ENCODE results near the gene IL13.
"Not testable (repeated sequence)": the region's sequence is repeated elsewhere in the genome, so short reads cannot be mapped to it uniquely, and the experiment has no call there.

IL13 gene

DNA sequence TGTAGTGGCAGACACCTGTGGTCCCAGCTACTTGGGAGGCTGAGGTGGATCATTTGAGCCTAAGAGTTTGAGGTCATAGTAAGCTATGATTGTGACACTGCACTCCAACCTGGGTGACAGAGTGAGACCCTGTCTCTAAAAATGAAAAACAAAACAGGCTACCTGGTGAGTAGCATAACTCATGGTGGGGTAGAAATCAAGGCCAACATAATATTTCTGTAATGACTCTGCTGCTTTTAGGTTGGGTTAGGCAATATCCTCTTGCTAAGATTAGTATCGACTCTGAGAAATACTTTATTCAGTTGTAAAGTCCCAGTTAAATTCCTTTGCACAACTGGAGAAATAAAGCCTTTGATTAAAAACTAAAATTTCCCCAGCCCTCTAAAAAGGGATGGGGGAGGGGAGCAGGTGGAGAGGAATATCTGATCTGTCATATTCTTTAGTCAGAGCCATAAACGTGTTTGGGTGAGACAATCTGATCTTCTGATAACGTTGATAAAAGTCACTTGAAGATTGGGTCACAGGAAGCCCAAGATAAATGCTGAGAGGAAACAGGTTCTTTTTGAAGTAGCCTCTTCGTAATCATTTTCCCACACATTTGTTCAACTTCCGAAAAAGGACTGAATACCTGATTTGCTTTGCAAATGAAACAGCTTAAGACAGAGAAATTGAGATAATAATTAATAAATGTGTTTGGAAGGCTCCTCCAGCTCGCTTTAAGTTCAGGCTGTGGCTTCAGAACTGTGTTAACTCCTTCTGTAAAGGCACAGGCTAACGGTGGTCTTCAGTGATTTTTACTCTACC, 30.8 kb downstream of the IL13 start:
- DNase-seq (ENCODE audit: low read depth in 2 of 2) = no peak

DNA sequence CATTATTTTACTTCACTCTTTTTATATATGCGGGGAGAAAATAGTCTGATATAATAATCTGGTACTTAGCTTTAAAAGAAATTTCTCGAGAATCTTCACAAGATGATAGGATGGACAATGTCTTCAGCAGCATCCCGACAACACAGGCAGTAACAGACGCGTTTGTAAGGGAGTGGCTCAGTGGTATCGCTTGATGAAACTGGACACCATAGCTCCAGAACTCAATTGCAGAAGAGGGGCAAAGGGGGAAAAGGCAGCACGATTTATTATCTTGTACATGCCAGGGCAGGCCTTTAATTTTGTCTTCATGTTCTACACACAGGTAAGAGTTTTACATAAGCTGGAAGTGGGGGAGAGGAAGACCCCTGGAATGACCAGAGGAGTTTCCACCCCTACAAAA, 31.5 kb downstream of the IL13 start:
- DNase-seq (ENCODE audit: low read depth in 2 of 2) = no peak

DNA sequence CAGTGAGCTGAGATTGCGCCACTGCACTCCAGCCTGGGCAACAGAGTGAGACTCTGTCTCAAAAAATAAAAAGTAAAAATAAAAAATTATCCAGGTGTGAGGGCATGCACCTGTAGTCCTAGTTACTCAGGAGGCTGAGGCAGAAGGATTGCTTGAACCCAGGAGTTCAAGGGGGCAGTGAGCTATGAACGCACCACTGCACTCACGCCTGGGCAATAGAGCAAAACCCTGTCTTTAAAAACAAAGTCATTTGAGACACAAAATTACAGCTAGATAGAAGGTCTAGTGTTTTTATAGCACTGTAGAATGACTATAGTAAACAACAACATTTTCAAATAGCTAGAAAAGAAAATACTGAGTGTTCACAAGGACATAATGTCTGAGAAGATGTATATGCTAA, 32.2 kb downstream of the IL13 start:
- no peak for DNase-seq (ENCODE audit: low read depth in 2 of 2)

- not testable (repeated sequence) for DNase-seq (ENCODE audit: low read depth in 2 of 2)
These were observed 34.0 kb downstream of the IL13 start for GRCh38 chr5:132691755-132692631.

GRCh38 chr5:132692632-132692967, 34.6 kb downstream of the IL13 start:
- no peak for DNase-seq (ENCODE audit: low read depth in 2 of 2)

DNA sequence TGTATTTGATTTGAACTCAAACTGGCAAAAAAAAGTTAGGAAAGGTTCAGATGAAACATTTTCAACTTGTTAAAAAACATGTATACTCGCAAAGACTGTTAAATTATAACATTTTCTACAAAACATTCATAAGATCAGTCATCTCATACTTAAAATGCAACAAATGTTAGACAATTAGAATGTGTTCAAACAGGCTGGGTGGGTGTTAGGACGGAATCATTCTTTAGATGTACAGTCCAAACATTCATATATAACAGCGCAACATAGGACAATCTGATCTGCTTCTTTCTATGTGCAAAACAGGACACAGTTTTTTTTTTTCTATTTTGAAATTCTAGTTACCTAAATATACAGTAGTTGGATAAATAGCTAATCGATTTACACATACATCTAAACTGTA, 38.0 kb downstream of the IL13 start:
- no peak for DNase-seq (ENCODE audit: low read depth in 2 of 2)

GRCh38 chr5:132704875-132705274, 46.9 kb downstream of the IL13 start:
- no peak for DNase-seq (ENCODE audit: low read depth in 2 of 2)

GRCh38 chr5:132708645-132709044, 50.7 kb downstream of the IL13 start:
- no peak for DNase-seq (ENCODE audit: low read depth in 2 of 2)

Data from stimulated activated CD4-positive, alpha-beta T cell treated with anti-CD3 and anti-CD28 coated beads, Interleukin-1b, Interleukin-23, amount 100 ng/mL, for 1 hour (primary cell).